Right kidney (tissue), 9 donors: ENCODE results near the gene CTSE.
"Not testable (repeated sequence)": the region's sequence is repeated elsewhere in the genome, so short reads cannot be mapped to it uniquely, and the experiment has no call there.

Source experiments
- DNase-seq: peaks from one replicate; pipeline ENCODE4 v3.0.0-alpha.2; 2016
- long read RNA-seq, 8 donors: transcript quantifications; one replicate each; lab custom pipeline, GENCODE V29; 2026

Gene CTSE
- long read RNA-seq, donor 1, partial matches to known transcripts, result 0 of 1 reads
- long read RNA-seq, donor 1, other reads (novel, unspliced or antisense), result 0 of 1 reads
- long read RNA-seq, donor 2, result 0 reads
- long read RNA-seq, donor 3, result 0 reads
- long read RNA-seq, donor 4, result 0 reads
- long read RNA-seq, donor 5, result 0 reads
- long read RNA-seq, donor 6, result 0 reads
- long read RNA-seq, donor 7, result 0 reads
- long read RNA-seq, donor 8, result 0 reads

DNA sequence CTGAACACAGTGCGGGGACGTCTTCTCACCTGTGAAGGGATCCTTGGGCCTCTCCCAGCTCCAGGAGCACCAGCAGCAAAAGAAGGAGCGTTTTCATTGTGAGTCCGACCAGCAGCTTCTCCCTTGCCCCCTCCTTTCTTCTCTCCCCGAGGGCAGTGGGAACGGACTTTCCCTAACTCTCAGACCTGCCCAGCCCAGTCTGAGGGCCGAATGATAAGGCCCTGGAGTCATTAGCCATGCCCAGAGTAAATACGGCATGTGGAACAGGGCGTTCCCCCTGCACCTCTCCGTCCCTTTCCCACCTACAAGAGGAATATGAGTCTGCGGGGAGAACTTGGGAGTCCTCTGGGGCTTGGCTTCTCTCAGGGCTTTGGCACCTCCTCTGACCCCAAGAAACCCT, at the start of gene CTSE:
CTSE (minus strand) TSS at position 201 of the 400 bp plus-strand sequence; CDS start at position 97, 104 bp downstream.
- no peak for DNase-seq

DNA sequence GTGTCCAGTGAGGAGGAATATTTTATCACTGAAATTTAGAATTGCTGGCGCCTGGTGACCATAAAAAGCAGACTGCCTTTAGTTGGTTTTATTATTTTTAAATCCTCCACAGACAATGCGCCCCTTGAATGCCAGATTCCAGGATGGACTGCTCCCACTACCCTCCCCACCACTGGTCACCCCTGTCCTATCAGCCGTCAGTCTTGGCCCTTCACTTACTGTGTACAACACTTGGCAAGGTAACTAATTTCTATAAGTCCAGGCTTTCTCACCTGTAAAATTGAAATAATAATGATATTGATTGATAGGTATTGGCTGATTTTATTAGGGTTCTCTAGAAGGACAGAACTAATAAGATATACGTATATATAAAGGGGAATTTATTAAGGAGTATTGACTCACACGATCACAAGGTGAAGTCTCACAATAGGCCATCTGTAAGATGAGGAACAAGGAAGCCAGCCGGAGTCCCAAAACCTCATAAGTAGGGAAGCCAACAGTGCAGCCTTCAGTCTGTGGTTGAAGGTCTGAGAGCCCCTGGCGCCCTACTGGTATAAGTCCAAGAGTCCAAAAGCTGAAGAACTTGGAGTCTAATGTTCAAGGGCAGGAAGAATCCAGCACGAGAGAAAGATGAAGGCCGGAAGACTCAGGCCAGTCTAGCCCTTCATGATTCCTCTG, 47.1 kb upstream of the CTSE start:
- DNase-seq, result no peak

DNA sequence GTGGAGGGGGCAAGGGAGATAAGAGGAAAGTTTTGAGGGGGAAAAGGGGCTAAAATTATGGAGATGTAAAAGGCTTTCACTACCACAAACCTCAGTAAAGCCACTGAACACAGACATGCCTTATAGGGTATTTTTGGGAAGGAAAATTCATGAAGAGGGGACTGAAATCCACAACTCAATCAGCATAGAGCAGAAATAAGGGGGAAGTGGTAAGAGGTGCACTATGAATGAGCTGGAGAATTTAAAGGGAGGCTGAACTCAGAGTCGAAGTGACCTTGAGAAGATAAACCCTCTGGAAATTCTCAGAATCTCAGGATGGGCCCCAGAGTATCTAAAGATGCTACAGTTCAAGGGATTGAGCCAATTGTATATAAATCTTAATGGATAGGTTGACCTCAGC, 44.6 kb upstream of the CTSE start:
- no peak for DNase-seq

DNA sequence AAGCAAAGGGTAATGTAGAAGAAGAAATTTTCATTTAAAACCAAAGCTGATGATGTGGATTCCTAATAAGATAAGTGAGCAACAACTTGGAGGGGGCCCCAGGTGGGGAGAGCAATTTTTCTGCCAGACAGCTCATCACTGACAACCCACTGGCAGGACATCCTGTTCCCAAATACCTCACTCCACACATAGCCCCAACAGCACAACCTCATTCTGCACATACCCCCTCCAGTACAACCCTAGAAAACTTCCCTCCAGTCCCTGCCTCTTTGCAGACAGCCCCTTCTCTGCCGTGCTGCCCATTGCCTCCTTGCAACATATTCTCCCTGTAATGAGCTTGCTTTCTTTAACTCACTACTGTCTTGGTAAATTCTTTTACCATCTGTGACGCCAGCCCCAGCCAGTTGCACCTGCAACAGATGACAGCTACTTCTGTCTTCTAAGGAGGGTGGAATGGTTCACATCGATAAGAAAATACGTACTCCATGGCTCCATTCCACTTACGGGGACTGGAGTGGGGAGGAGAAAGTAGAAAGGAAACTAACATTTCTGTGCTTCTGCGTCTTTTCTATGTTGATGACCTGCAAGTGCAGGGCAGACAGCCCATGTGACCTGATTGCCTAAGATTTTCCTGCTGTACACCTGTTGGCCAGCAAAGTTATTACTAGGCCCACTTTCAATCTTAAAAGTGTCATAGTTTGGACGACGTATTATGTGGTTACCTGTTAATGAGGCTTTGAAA, 44.0 kb upstream of the CTSE start:
- no peak for DNase-seq

GRCh38 chr1:206066479-206067171, 42.9 kb upstream of the CTSE start:
- no peak for DNase-seq

DNA sequence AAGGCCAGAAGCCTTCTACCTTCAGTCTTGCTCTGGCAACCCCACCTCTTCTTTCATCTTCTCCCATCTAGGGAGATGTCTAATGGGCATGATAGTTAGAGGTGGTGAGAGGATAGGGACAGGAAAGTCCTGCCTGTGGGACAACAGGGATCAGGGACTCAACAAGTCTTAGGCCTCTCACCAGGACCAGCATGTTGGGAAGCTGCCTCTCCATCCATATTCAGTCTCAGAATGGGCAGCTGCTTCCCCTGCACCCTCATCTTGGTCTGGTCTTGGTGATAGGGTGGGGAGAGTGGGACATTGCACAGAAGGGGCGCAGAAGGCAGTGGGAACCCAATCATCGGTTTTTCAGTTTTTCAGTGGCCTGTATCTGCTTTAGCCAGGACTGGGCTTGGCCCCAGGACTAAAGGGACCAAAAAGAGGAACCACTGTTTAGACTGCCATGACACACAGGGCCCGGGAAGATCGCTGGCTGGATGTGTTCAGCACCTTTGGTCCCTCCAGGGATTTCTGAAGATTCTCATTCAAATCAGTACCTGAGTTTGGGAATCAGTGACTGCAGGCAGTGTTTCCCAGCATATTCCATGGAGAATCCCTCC, 42.0 kb upstream of the CTSE start:
- DNase-seq, result no peak

GRCh38 chr1:206064501-206064900, 40.8 kb upstream of the CTSE start:
- DNase-seq, result not testable (repeated sequence)

- DNase-seq, result not testable (repeated sequence)
These were observed 40.3 kb upstream of the CTSE start for GRCh38 chr1:206064001-206064400.

DNA sequence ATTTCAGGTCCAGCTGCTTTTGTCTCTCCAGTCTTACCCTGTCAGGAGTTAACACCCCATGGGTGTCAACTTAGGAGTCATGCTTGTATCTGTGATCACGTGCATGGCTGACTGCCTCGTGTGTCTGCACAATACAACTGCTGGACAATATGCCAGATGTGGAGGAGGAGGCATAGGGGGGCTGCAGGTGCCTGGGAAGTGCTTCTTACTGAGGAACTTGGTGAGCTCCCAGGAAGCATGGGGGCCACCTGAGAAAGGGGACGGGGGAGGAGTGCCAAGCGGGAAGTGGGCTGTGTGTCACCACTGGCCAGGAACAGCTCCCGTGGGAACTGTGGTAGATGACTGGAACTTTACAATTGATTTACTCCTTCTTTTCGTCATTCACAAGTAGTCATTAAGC, 38.8 kb upstream of the CTSE start:
- DNase-seq, result no peak

DNA sequence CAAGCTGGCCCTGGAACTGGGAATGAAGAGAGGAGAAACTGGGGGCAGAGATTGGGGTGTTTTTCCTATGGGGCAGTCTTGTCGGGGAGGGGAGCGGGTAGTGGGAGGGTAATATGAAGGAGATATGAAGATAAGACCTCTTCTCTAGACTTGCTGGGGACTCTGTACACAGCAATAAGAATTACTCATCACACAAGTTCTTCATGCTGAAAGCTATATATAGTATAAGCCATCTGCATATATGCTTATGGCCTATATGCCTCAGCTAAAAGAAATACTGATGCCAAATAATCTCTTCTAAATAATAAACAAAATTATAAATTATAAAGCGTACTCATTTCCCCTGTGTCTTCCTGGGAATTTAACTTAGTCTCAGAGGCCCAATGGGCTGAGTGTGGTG, 37.1 kb upstream of the CTSE start:
- DNase-seq, result no peak

- no peak for DNase-seq
These were observed 35.7 kb upstream of the CTSE start for GRCh38 chr1:206059355-206059915.

DNA sequence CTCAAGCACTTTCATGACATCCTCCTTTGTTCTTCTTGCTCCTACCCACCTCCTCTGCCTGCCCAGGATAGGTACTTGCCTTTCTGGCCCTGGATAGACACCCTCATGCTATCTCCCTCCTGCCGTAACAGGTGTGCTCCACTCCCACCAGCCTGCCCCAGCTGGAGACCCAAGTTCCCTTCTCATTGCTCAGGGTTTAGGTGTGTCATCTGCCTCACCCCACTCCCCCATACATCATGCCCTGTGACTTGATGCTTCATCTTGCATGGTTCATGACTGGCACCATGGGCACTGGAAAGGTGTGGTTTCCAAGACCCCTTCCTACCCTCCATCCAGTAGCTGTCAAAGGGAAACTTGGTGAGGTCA, 35.2 kb upstream of the CTSE start:
- no peak for DNase-seq

GRCh38 chr1:206058289-206058926, 34.7 kb upstream of the CTSE start:
- not testable (repeated sequence) for DNase-seq

GRCh38 chr1:206055639-206056323, 32.1 kb upstream of the CTSE start:
- DNase-seq, result not testable (repeated sequence)

GRCh38 chr1:206055069-206055625, 31.5 kb upstream of the CTSE start:
- DNase-seq, result not testable (repeated sequence)

GRCh38 chr1:206053616-206054015, 29.9 kb upstream of the CTSE start:
- DNase-seq, result not testable (repeated sequence)

GRCh38 chr1:206052919-206053610, 29.4 kb upstream of the CTSE start, which contains the start of gene RHEX:
RHEX (plus strand) TSS chr1:206053173; CDS start chr1:206097829, 44,656 bp downstream.
- DNase-seq, result not testable (repeated sequence)

DNA sequence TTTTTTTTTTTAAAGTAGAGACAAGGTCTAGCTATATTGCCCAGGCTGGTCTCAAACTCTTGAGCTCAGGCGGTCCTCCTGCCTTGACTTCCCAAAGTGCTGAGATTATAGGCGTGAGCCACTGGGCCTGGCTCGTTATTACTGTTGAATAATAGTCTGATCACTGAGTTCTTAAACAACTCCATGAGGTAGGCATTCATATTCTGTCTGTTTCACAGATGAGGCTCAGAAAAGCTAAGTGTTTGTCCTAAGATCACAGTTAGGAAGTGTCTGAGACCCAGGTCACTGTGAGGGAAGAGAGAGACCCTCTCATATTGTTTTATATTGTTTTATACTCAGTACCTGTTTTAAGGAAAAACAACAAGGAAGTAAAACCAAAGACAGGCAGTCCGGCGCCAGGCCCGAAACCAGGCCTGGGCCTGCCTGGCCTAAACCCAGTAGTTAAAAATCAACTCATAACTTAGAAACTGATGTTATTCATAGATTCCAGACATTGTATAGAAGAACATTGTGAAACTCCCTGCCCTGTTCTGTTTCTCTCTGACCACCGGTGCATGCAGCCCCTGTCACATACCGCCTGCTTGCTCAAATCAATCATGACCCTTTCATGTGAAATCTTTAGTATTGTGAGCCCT, 28.7 kb upstream of the CTSE start:
- DNase-seq, result not testable (repeated sequence)

DNA sequence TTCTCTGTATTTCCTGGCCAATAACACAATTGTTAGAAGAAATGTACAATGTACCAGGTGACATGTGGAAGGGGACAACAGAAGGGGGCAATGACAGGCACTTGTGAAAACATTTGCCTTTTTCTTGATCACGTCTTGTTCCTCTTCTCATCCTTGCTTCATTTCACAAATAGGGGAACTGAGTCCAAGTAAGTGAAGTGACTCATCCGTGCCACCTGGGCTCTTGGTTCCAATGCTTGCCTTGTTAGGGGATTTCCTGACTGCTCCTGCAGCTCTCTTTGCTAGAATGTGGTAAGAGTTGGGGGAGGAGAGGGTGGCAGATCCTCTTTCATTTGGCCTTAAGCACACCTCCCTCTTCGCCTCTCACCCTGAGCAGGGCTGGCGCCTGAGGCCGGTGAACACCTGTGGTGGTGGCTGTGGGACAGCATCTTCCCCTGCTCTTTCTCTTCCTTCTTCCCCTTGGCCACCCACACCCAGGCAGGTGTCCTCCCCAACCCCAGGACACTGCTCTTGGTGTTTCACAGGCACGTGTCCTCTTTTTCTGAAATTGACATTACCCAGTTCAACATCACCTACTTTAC, 27.1 kb upstream of the CTSE start:
- DNase-seq, result no peak
